GM12878 (cell line): ENCODE data around the gene DPPA3. TPM values are rescaled to one million over a fixed set of nuclear protein-coding genes. Genes with fewer than 3 reads are reported as not detected.
"Not testable (repeated sequence)": the region's sequence is repeated elsewhere in the genome, so short reads cannot be mapped to it uniquely, and the experiment has no call there.

Source experiments
- ATAC-seq: fragments of 200-7000 bp; cut with Tn5 transposase; 3 replicates; pipeline ENCODE4 v1.9.1; 2020; ENCODE audit warnings: mild to moderate bottlenecking, moderate library complexity
- BruUV-seq: library from RNA; stranded (reverse); fragments of 400-500 nt; replicated peaks from 2 replicates; lab custom pipeline; 2021; lab: Mats Ljungman, UMichigan
- CTCF ChIA-PET: fragments of 300-600 bp; sonication (Branson Sonifier 250); formaldehyde crosslinking; extraction: SDS; loops from one replicate; lab custom pipeline; 2021; ENCODE audit warnings: inconsistent platforms; lab: Yijun Ruan, JAX
- POLR2A ChIA-PET: fragments of 350-600 bp; formaldehyde crosslinking; extraction: SDS; loops from one replicate; lab custom pipeline; 2021; ENCODE audit warnings: inconsistent platforms; lab: Charles Lee
- RAD21 ChIA-PET: fragments of 300-600 bp; sonication (Branson Sonifier 250); formaldehyde crosslinking; loops from one replicate; lab custom pipeline; 2023; ENCODE audit warnings: antibody characterized with exemption; ENCODE audit not compliant: unreplicated experiment; lab: Charles Lee
- SMC1A ChIA-PET: fragments of 300-600 bp; sonication (Branson Sonifier 250); formaldehyde crosslinking; loops from one replicate; lab custom pipeline; 2023; ENCODE audit not compliant: unreplicated experiment, uncharacterized antibody; lab: Charles Lee
- DNase-seq: peaks from one replicate; pipeline ENCODE4 v3.0.0-alpha.2; 2011; ENCODE audit warnings: low read depth, low spot score
- FAIRE-seq: peaks from 3 replicates; lab custom pipeline; 2011; peaks lifted over from hg19 to GRCh38; lab: Jason Lieb, UNC
- H2AFZ ChIP-seq: 2 replicates; pipeline ENCODE4 v1.6.0; 2011; ENCODE audit warnings: low read depth, low read length, control low read depth; ENCODE audit not compliant: control insufficient read depth
- H3K27ac ChIP-seq: 2 replicates; pipeline ENCODE4 v1.5.1; 2011; ENCODE audit warnings: control low read depth; ENCODE audit not compliant: control insufficient read depth, insufficient read depth
- H3K27me3 ChIP-seq, 2 experiments: replicated peaks in 1 of 2; 2 replicates each; pipeline versions ENCODE4 v1.6.0 to v1.6.1; 2011; ENCODE audit warnings: low read length in 1 of 2; ENCODE audit not compliant: control insufficient read depth in 2 of 2, insufficient read depth in 2 of 2
- H3K36me3 ChIP-seq, 2 experiments: 2 replicates each; pipeline ENCODE4 v1.5.1; 2011; ENCODE audit warnings: low read length in 1 of 2; ENCODE audit not compliant: control insufficient read depth in 2 of 2, insufficient read depth in 2 of 2
- H3K4me1 ChIP-seq: 2 replicates; pipeline ENCODE4 v1.6.1; 2011; ENCODE audit warnings: mild to moderate bottlenecking, low read length, moderate library complexity, mixed read lengths; ENCODE audit not compliant: control insufficient read depth, insufficient read depth
- H3K4me2 ChIP-seq: 2 replicates; pipeline ENCODE4 v1.6.0; 2011; ENCODE audit warnings: control low read depth; ENCODE audit not compliant: control insufficient read depth, insufficient read depth
- H3K4me3 ChIP-seq: fragments of 200-600 bp; sonication (generic); 2 replicates; pipeline ENCODE4 v1.5.1; 2016
- H3K79me2 ChIP-seq: 2 replicates; pipeline ENCODE4 v1.6.0; 2011; ENCODE audit warnings: low read length; ENCODE audit not compliant: control insufficient read depth, insufficient read depth
- H3K9ac ChIP-seq: 2 replicates; pipeline ENCODE4 v1.8.0; 2011; ENCODE audit warnings: low read length, control low read depth, mixed read lengths; ENCODE audit not compliant: control insufficient read depth, insufficient read depth
- H3K9me3 ChIP-seq: replicated peaks from 3 replicates; pipeline ENCODE4 v1.5.1; 2011; ENCODE audit warnings: mild to moderate bottlenecking, low read length; ENCODE audit not compliant: control insufficient read depth, insufficient read depth
- H4K20me1 ChIP-seq: 2 replicates; pipeline ENCODE4 v1.6.0; 2011; ENCODE audit not compliant: control insufficient read depth, insufficient read depth
- CBFB ChIP-seq: IDR thresholded peaks from 2 replicates; pipeline ENCODE4 v1.6.1; 2016; ENCODE audit warnings: antibody characterized with exemption, low read depth
- RAD21 ChIP-seq: IDR thresholded peaks from 2 replicates; pipeline ENCODE4 v1.6.1; 2011; ENCODE audit warnings: mild to moderate bottlenecking, low read depth, low read length, moderate library complexity; ENCODE audit not compliant: insufficient read depth
- RUNX3 ChIP-seq: IDR thresholded peaks from 2 replicates; pipeline ENCODE4 v1.6.1; 2012; ENCODE audit warnings: low read length, inconsistent platforms
- SMC3 ChIP-seq: IDR thresholded peaks from 2 replicates; pipeline ENCODE4 v1.6.1; 2011; ENCODE audit warnings: low read length, improper control_type of control experiment, borderline replicate concordance
- WGBS: methylation state at CpG from one replicate; pipeline ENCODE4 v1.1.6; 2016; ENCODE audit warnings: low lambda C conversion rate; ENCODE audit not compliant: insufficient replicate concordance, insufficient coverage; ENCODE audit errors: missing lambda C conversion rate; 5-methylcytosine and 5-hydroxymethylcytosine counted together
- in situ Hi-C: fragments of 300-500 bp; cut with MboI; formaldehyde crosslinking; loops from 9 replicates; pipeline ENCODE4 v1.14.3; 2018; ENCODE audit warnings: mixed read lengths
- intact Hi-C: fragments of 100-400 bp; cut with micrococcal nuclease; formaldehyde crosslinking; loops from one replicate; pipeline ENCODE4 v1.14.2; 2022; ENCODE audit not compliant: unreplicated experiment
- polyA plus RNA-seq, 11 experiments: library from polyadenylated mRNA; depleted of rRNA in 4 of 11; unstranded in 6 of 11; stranded (reverse) in 5 of 11; fragments of >200 nt; fragmentation: Nextera tagmentation in 4 of 11; fragmentation: Illumina TruSeq in 1 of 11; extraction: Ambion mirVana in 4 of 11; extraction: Trizol in 1 of 11; gene quantifications; 1 replicate in 1 of 11; 2 replicates in 10 of 11; pipeline versions ENCODE4 v1.2.1 to v1.2.3, GENCODE V29; 2011 to 2016; ENCODE audit warnings: inconsistent platforms in 2 of 11, missing spikeins in 2 of 11, low read depth in 1 of 11
- total RNA-seq, 4 experiments: library from RNA; depleted of rRNA in 3 of 4; stranded (reverse); fragments of >200 nt in 3 of 4; fragmentation: Illumina TruSeq in 1 of 4; extraction: Trizol in 1 of 4; gene quantifications; 2 replicates each; pipeline versions ENCODE4 v1.2.1 to v1.2.3, GENCODE V29; 2013 to 2021
- TF ChIP-seq, protein P1 (sequence below), 3 experiments: IDR thresholded peaks in 2 of 3; conservative IDR thresholded peaks in 1 of 3; 2 replicates each; pipeline ENCODE4 v1.5.1; 2011; ENCODE audit warnings: low read depth in 3 of 3, low read length in 3 of 3, mild to moderate bottlenecking in 3 of 3, control low read depth in 2 of 3, moderate library complexity in 2 of 3, inconsistent platforms in 1 of 3, mixed read lengths in 1 of 3; ENCODE audit not compliant: control insufficient read depth in 2 of 3, insufficient read depth in 1 of 3; ENCODE audit errors: extremely low read depth in 1 of 3

DPPA3 gene
- total and polyA plus RNA-seq, 10 of the 15 experiments (the other 5 are each of a cell fraction or from before 2014, with no cell fraction given) = 0.05 TPM; not detected in 9

DNA sequence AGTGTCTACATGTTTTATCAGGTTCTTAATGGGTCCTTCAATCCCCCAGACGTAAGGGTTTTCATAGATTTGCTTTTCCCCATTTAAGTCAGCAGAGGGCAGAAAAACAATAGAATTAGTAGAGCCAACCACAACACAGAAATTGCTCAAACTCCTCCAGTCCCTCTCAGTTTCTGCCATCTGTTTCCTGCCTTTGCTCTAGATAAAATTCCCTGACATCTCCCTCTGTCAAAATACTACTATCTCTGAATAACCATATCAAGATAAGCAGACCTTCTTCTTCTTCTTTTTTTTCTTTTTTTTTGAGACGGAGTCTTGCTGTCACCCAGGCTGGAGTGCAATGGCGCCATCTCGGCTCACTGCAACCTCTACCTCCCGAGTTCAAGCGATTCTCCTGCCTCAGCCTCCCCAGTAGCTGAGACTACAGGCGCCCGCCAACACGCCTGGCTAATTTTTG, 33.8 kb upstream of the DPPA3 start:
- RAD21 ChIA-PET = interaction anchor here (0.5 kb wide), 1 partner anchor 130 kb away, joined by 3 read pairs; no protein-coding TSS in a partner anchor
- H3K4me2 ChIP-seq, POLR2A ChIA-PET: not testable (repeated sequence)

More for the DNA sequence above, 33.8 kb upstream of the DPPA3 start:
- peak; percentile 84 for FAIRE-seq
- not testable (repeated sequence) for H3K4me1 ChIP-seq, H3K79me2 ChIP-seq, H3K9ac ChIP-seq, H3K9me3 ChIP-seq, H2AFZ ChIP-seq, H3K36me3 ChIP-seq, H3K27ac ChIP-seq, H3K4me3 ChIP-seq, H3K27me3 ChIP-seq, BruUV-seq, H4K20me1 ChIP-seq
- 2% methylated on average over 9 of the region's 9 CpGs for WGBS
- SMC1A ChIA-PET = interaction anchor here (1.2 kb wide), 1 partner anchor 9 kb away, joined by 4 read pairs; no protein-coding TSS in a partner anchor
- DNase-seq = peak; percentile 26
- CTCF ChIA-PET = interaction anchor here (0.6 to 4.0 kb wide), 4 partner anchors 9 to 401 kb away, joined by 3 to 27 read pairs (median 4); no protein-coding TSS in a partner anchor
- TF ChIP-seq, protein P1, sequence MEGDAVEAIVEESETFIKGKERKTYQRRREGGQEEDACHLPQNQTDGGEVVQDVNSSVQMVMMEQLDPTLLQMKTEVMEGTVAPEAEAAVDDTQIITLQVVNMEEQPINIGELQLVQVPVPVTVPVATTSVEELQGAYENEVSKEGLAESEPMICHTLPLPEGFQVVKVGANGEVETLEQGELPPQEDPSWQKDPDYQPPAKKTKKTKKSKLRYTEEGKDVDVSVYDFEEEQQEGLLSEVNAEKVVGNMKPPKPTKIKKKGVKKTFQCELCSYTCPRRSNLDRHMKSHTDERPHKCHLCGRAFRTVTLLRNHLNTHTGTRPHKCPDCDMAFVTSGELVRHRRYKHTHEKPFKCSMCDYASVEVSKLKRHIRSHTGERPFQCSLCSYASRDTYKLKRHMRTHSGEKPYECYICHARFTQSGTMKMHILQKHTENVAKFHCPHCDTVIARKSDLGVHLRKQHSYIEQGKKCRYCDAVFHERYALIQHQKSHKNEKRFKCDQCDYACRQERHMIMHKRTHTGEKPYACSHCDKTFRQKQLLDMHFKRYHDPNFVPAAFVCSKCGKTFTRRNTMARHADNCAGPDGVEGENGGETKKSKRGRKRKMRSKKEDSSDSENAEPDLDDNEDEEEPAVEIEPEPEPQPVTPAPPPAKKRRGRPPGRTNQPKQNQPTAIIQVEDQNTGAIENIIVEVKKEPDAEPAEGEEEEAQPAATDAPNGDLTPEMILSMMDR (IDR thresholded peaks at IDR 0.05 in 2 of 3, conservative IDR thresholded peaks at IDR 0.05 in 1 of 3; ENCODE audit: control insufficient read depth in 2 of 3, extremely low read depth in 1 of 3, insufficient read depth in 1 of 3, low read depth in 3 of 3, low read length in 3 of 3) = peak; percentile 33 to 59 (median 35); a peak in 4 of 6 replicates
- TF ChIP-seq RUNX3 = peak; percentile 79
- TF ChIP-seq CBFB = peak; percentile 39; the same call in 1 of the 2 replicates
- TF ChIP-seq RAD21 = peak; percentile 59
- peak; percentile 81 for TF ChIP-seq SMC3
- in situ Hi-C loops (loop anchor here (5.0 kb wide), 1 partner anchor 130 kb away; no protein-coding TSS in a partner anchor), intact Hi-C loops (loop anchor here (1.0 kb wide), 1 partner anchor 130 kb away; no protein-coding TSS in a partner anchor)
- ATAC-seq = peak; percentile 79
